Heart left ventricle (tissue), 13 donors: ENCODE results near the gene MAP3K9.

Experiments used
- CTCF ChIP-seq, 12 donors: fragments of 200-600 bp; sonication (generic) in 4 of 12; IDR thresholded peaks; one replicate each; pipeline versions ENCODE4 v1.5.0 to v1.8.0; 2018 to 2022; ENCODE audit warnings: antibody characterized with exemption in 12 of 12, mild to moderate bottlenecking in 5 of 12
- POLR2A ChIP-seq, 2 donors: fragments of 450-650 bp; IDR thresholded peaks; one replicate each; pipeline ENCODE4 v1.6.1; 2017; ENCODE audit warnings: antibody characterized with exemption in 2 of 2, mild to moderate bottlenecking in 2 of 2, moderate library complexity in 2 of 2
- donor health status: ischemic (EF 13 %, LVEDD 7.1; RV severe dilation, severe dysfunction).
- donor health status: DM: no; HTN: yes; CAD: no.
- donor health status: DM: no; HTN: no; CAD: no.
- donor health status: ischemic (EF 25% LVEDD 6.9; RV normal size, moderate dysfunction).
- donor health status: ischemic (EF 25% LVEDD 5.7; RV mildly dilated, moderate dysfunction).
- donor health status: ischemic (EF 35%, LVEDD 5.7; RV mildly dilated, moderate dysfunction).
- donor health status: nonischemic (EF 11% LVEDD 7.7; RV severe dilation, severe dysfunction).
- donor health status: DM: yes; HTN: yes; CAD: no.
- donor health status: PGD.
- donor health status: ischemic (EF 29% LVEDD 5.4; RV normal size, mild dysfunction).
- donor health status: nonischemic (EF 23%, LVEDD 6.1; RV moderate dilation, normal function).

GRCh38 chr14:70823281-70823680, 14.0 kb upstream of the MAP3K9 start:
- TF ChIP-seq CTCF (IDR thresholded peaks at IDR 0.05): no peak
- TF ChIP-seq POLR2A (IDR thresholded peaks at IDR 0.05): no peak
